GM12891 (cell line): ENCODE data around the gene TBPL2.

ENCODE experiments used
- PAX5 ChIP-seq: IDR thresholded peaks from 2 replicates; pipeline ENCODE4 v1.6.1; 2011; ENCODE audit warnings: low read length, moderate library complexity, mild to moderate bottlenecking; ENCODE audit not compliant: insufficient read depth, severe bottlenecking
- POLR2A ChIP-seq: IDR thresholded peaks from 2 replicates; pipeline ENCODE4 v1.6.1; 2011; ENCODE audit warnings: low read depth, low read length, control low read depth
- POLR2AphosphoS5 ChIP-seq: IDR thresholded peaks from 2 replicates; pipeline ENCODE4 v1.6.1; 2011; ENCODE audit warnings: low read depth, low read length, control low read depth
- POU2F2 ChIP-seq: IDR thresholded peaks from 2 replicates; pipeline ENCODE4 v1.6.1; 2011; ENCODE audit warnings: low read depth, mild to moderate bottlenecking, control low read depth, low read length, moderate library complexity
- SPI1 ChIP-seq: IDR thresholded peaks from 2 replicates; pipeline ENCODE4 v1.6.1; 2011; ENCODE audit warnings: low read depth, low read length, control low read depth
- TAF1 ChIP-seq: IDR thresholded peaks from 2 replicates; pipeline ENCODE4 v1.6.1; 2011; ENCODE audit warnings: low read depth, low read length, control low read depth

- no peak for TF ChIP-seq POLR2A
- TF ChIP-seq POLR2AphosphoS5 = no peak
- TF ChIP-seq TAF1 = no peak
- no peak for TF ChIP-seq PAX5
- TF ChIP-seq SPI1 = no peak
- no peak for TF ChIP-seq POU2F2
Observed at GRCh38 chr14:55441286-55441685, 870 bp upstream of the TBPL2 start.
